AG10803 (cell line): ENCODE data around the gene SPINK7.
"Not testable (repeated sequence)": the region's sequence is repeated elsewhere in the genome, so short reads cannot be mapped to it uniquely, and the experiment has no call there.

Source experiments
- DNase-seq: peaks from one replicate; pipeline ENCODE4 v3.0.0; 2010; ENCODE audit warnings: low read depth
- H3K4me3 ChIP-seq: 2 replicates; pipeline ENCODE4 v1.5.1; 2011; ENCODE audit warnings: mild to moderate bottlenecking, low read length, control low read depth
- CTCF ChIP-seq: conservative IDR thresholded peaks from 2 replicates; pipeline ENCODE4 v1.5.1; 2011; ENCODE audit warnings: mild to moderate bottlenecking, low read length, control low read depth, inconsistent platforms

The SPINK7 gene

GRCh38 chr5:148306446-148306845 lies 5.8 kb upstream of the SPINK7 start:
- no peak for TF ChIP-seq CTCF
- H3K4me3 ChIP-seq, result no peak overlapping the region
- no peak for DNase-seq

- no peak for TF ChIP-seq CTCF
- no peak overlapping the region for H3K4me3 ChIP-seq
- DNase-seq, result no peak
Measured at GRCh38 chr5:148309019-148309418, 3.2 kb upstream of the SPINK7 start.

GRCh38 chr5:148309746-148310145 lies 2.5 kb upstream of the SPINK7 start:
- no peak overlapping the region for H3K4me3 ChIP-seq
- TF ChIP-seq CTCF, result no peak
- DNase-seq, result no peak

- TF ChIP-seq CTCF, result no peak
- DNase-seq, result no peak
- H3K4me3 ChIP-seq, result no peak overlapping the region
Measured at GRCh38 chr5:148311484-148311883, 739 bp upstream of the SPINK7 start.

GRCh38 chr5:148314187-148314586 lies 2.0 kb downstream of the SPINK7 start:
- H3K4me3 ChIP-seq, result no peak overlapping the region
- no peak for DNase-seq
- TF ChIP-seq CTCF, result no peak

- no peak overlapping the region for H3K4me3 ChIP-seq
- no peak for TF ChIP-seq CTCF
- DNase-seq, result no peak
Measured at GRCh38 chr5:148314731-148315130, 2.5 kb downstream of the SPINK7 start.

- not testable (repeated sequence) for DNase-seq
Measured at GRCh38 chr5:148320011-148320963, 8.1 kb downstream of the SPINK7 start.

More at GRCh38 chr5:148320011-148320963, 8.1 kb downstream of the SPINK7 start:
- H3K4me3 ChIP-seq, result peak overlapping the region; percentile 39
